ENCODE results near the gene EDN1. TPM values are rescaled to one million over a fixed set of nuclear protein-coding genes. Genes with fewer than 3 reads are reported as not detected.

The EDN1 gene
- polyA plus RNA-seq, 3 donors, result 0.11 to 0.71 TPM; not detected in 1

GRCh38 chr6:12295558-12296254, 5.5 kb downstream of the EDN1 start:
- no peak overlapping the region for H3K4me2 ChIP-seq (replicated peaks; ENCODE audit: extremely low read depth, low read length, poor library complexity, severe bottlenecking)
- no peak for DNase-seq
- no peak overlapping the region for H3K4me3 ChIP-seq (replicated peaks in 1 of 3; ENCODE audit: low read depth in 2 of 3, low read length in 3 of 3)
- peaks cover 0 to 2% (median 0%) of the 10 kb centered on the region in 7 donors for H3K9me3 Mint-ChIP-seq
- no peaks in the 10 kb centered on the region for H3K79me2 ChIP-seq (ENCODE audit: insufficient read depth, low read length)
- H4K20me1 ChIP-seq (ENCODE audit: insufficient read depth, low read length), result no peaks in the 10 kb centered on the region
- H3K27me3 ChIP-seq (ENCODE audit: control insufficient read depth in 2 of 2, insufficient read depth in 2 of 2, low read length in 2 of 2), result peaks cover 18 to 22% of the 10 kb centered on the region in 2 donors
- no peak overlapping the region for H3K4me3 Mint-ChIP-seq
- H3K27ac ChIP-seq (ENCODE audit: low read depth in 1 of 2, low read length in 2 of 2), result no peak overlapping the region
- intact Hi-C loops (cut with micrococcal nuclease), result loop anchor here in 1 of 2 donors (10.0 kb wide), 1 partner anchor 631 kb away; no protein-coding TSS in a partner anchor
- no peaks in the 10 kb centered on the region for H3K36me3 ChIP-seq (replicated peaks in 1 of 2; ENCODE audit: control insufficient read depth in 1 of 2, insufficient read depth in 2 of 2, low read length in 2 of 2)
- 95% methylated on average over 9 of the region's 14 CpGs for WGBS (ENCODE audit: insufficient coverage)
- H3K9ac ChIP-seq (ENCODE audit: insufficient read depth, low read length, poor library complexity, severe bottlenecking), result no peak overlapping the region
- peaks cover 0 to under 1% of the 10 kb centered on the region in 2 donors for H3K4me1 ChIP-seq (ENCODE audit: control insufficient read depth in 1 of 2, insufficient read depth in 2 of 2, low read length in 2 of 2)
- no peaks in the 10 kb centered on the region for H3K9me3 ChIP-seq (replicated peaks in 1 of 2; ENCODE audit: control insufficient read depth in 1 of 2, insufficient read depth in 1 of 2, low read length in 2 of 2)
- peaks cover 22 to 30% (median 23%) of the 10 kb centered on the region in 3 donors for H3K27me3 Mint-ChIP-seq (ENCODE audit: low read depth in 3 of 3)
- no peak for TF ChIP-seq CTCF (IDR thresholded peaks at IDR 0.05)
- peaks cover 0 to 4% of the 10 kb centered on the region in 2 donors for H3K36me3 Mint-ChIP-seq
- peaks cover 15% of the 10 kb centered on the region for H3K4me1 Mint-ChIP-seq
- H3K27ac Mint-ChIP-seq, result peak overlapping the region in 1 of 7 donors; percentile 28
- H2AFZ ChIP-seq (ENCODE audit: insufficient read depth, low read depth, low read length, poor library complexity, severe bottlenecking), result no peak overlapping the region

GRCh38 chr6:12296255-12296573, 6.1 kb downstream of the EDN1 start:
- peaks cover 18 to 28% (median 21%) of the 10 kb centered on the region in 3 donors for H3K27me3 Mint-ChIP-seq (ENCODE audit: low read depth in 3 of 3)
- intact Hi-C loops (cut with micrococcal nuclease), result loop anchor here in 1 of 2 donors (10.0 kb wide), 1 partner anchor 631 kb away; no protein-coding TSS in a partner anchor
- Histone ChIP-seq H4K20me1 (ENCODE audit: insufficient read depth, low read length) (no peaks in the 10 kb centered on the region), H3K27me3 (ENCODE audit: control insufficient read depth in 2 of 2, insufficient read depth in 2 of 2, low read length in 2 of 2) (peaks cover 16 to 17% of the 10 kb centered on the region in 2 donors), H3K79me2 (ENCODE audit: insufficient read depth, low read length) (no peaks in the 10 kb centered on the region), H2AFZ (ENCODE audit: insufficient read depth, low read depth, low read length, poor library complexity, severe bottlenecking) (no peak overlapping the region), H3K9ac (ENCODE audit: insufficient read depth, low read length, poor library complexity, severe bottlenecking) (no peak overlapping the region), H3K36me3 (replicated peaks in 1 of 2; ENCODE audit: control insufficient read depth in 1 of 2, insufficient read depth in 2 of 2, low read length in 2 of 2) (no peaks in the 10 kb centered on the region), H3K27ac (ENCODE audit: low read depth in 1 of 2, low read length in 2 of 2) (no peak overlapping the region), H3K4me1 (ENCODE audit: control insufficient read depth in 1 of 2, insufficient read depth in 2 of 2, low read length in 2 of 2) (no peaks in the 10 kb centered on the region), H3K4me3 (replicated peaks in 1 of 3; ENCODE audit: low read depth in 2 of 3, low read length in 3 of 3) (no peak overlapping the region), H3K9me3 (replicated peaks in 1 of 2; ENCODE audit: control insufficient read depth in 1 of 2, insufficient read depth in 1 of 2, low read length in 2 of 2) (no peaks in the 10 kb centered on the region), H3K4me2 (replicated peaks; ENCODE audit: extremely low read depth, low read length, poor library complexity, severe bottlenecking) (no peak overlapping the region)
- H3K4me1 Mint-ChIP-seq, result peaks cover 14% of the 10 kb centered on the region
- peak overlapping the region in 1 of 7 donors; percentile 28 for H3K27ac Mint-ChIP-seq
- no CpG with 5 or more reads among the region's 5 CpGs for WGBS (ENCODE audit: insufficient coverage)
- no peak overlapping the region for H3K4me3 Mint-ChIP-seq
- no peak for TF ChIP-seq CTCF (IDR thresholded peaks at IDR 0.05)
- H3K9me3 Mint-ChIP-seq, result peaks cover 0 to 2% (median 0%) of the 10 kb centered on the region in 7 donors
- no peak for DNase-seq
- H3K36me3 Mint-ChIP-seq, result peaks cover 0 to 3% of the 10 kb centered on the region in 2 donors

Data from CD14-positive monocyte (primary cell).